SU-DHL-6 (cell line): Measurements from ENCODE around the gene LEF1.

ENCODE experiments used
- CTCF ChIP-seq: fragments of 200-600 bp; sonication (generic); IDR thresholded peaks from one replicate; pipeline ENCODE4 v1.5.1; 2017; ENCODE audit warnings: antibody characterized with exemption, mild to moderate bottlenecking, low read length, moderate library complexity; ENCODE audit not compliant: insufficient read depth, poor library complexity, severe bottlenecking
- EZH2phosphoT487 ChIP-seq: fragments of 200-600 bp; sonication (generic), shearing (Covaris generic); conservative IDR thresholded peaks from 2 replicates; pipeline ENCODE4 v1.6.1; 2018; ENCODE audit warnings: mild to moderate bottlenecking, antibody characterized with exemption, low read length, moderate library complexity, mixed read lengths

DNA sequence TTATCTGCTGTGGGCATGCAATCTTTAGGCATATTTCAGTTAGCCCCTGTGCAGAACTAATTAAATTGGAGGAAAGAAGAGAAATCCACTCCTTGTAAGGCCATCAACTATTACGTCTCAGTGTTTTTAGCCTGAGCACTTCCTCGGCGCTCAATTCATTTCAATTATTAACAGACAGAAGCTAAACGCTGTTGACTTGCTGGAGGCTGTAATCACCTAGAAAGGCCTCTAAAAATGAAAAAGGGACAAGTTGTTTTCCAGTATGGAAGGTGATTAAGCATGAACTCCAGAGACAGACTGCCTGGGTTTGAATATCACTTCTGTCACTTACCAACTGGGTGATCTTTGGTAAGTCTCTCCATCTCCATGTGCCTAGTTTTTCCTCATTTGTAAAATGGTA lies 59.6 kb downstream of the LEF1 start:
- TF ChIP-seq CTCF (no peak), EZH2phosphoT487 (no peak)
